Measurements from ENCODE around the gene SRPK1.
"Not testable (repeated sequence)": the region's sequence is repeated elsewhere in the genome, so short reads cannot be mapped to it uniquely, and the experiment has no call there.

SRPK1 gene

DNA sequence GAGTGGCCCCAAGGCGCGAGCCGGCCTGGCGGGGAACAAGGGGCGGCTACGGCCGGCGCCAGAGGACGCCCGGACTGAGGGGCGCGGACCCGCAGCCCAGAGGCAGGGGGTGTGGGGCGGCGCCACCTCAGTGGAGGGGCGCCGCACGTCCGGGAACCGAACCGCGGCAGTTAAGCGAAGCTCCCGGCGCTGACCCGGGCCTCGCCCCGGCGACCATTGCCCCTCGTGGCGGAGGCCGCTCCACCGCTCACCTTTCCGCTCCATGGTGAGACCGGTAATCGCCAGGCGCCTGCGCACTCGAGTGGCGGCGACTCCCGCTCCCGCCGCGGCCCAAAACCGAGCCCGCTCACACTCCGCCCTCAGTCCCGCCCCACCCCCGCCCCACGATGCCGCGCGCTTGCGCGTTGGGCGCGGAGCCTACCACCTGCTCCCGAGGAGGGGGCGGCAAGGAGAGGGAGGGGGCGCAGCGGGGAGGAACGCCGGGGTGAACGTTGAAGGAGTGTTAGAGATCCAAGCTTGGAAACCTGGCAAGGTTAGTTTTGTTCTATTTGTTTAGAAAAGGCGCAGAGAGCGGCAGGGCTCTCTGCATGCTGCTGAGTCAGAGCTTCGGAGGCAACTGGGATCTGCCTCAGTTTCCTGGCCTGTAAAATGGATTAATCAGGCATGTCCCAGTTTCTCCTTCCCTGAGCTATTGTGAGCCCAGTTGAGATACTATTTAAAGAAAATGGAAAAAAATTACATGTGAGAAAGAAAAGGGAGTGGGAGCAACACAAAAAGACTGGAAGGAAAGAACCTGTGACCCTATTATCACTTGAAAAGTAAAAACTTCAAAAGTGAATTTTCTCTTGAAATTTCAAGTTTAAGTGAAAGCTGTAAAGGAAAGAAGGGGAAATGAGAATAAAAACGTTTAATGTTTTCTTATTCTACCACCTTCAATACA is at the start of gene SRPK1:
Gene SRPK1 (minus strand): TSS at position 306 of the 940 bp plus-strand sequence. CDS start 42 bp downstream, at position 264.
- no peak for FAIRE-seq

DNA sequence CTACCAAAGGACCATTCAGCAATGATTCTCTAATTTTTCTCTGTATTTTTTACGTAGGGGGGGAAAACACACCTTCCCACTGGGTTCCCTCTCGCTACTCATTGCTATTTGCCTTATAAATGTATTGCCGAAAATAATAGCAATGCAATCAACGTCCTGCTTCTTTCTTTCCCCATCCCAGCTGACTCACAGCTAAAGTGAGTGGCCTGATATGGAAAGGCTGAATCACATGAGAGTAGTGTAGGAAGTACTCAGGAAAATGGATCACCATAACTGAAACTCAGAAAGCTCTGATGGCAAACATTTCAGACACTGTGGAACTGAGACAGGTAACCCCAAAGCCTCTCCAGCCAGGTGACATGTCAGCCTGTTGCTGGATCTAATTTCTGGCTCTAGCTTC is 49.3 kb upstream of the SRPK1 start:
- FAIRE-seq, result no peak

DNA sequence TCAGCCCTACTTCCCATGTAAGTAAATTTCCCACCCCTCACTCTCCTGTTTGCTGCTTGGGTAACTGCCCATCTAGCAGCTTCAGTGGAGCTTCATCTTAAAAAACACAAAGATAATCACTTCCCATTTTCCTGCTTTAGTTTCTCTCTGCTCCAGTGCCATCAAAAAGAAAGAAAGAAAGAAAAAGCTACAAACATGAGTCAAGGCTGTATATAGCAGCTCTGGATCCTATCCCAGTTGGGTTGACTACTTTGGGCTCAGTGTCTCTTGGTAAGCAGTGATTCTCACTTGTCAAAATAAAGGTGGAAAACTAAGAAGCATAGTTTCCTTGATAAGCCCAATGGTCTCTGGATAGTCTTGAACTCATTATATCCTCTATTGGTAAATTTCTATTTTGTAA is 48.7 kb upstream of the SRPK1 start:
- FAIRE-seq, result no peak

DNA sequence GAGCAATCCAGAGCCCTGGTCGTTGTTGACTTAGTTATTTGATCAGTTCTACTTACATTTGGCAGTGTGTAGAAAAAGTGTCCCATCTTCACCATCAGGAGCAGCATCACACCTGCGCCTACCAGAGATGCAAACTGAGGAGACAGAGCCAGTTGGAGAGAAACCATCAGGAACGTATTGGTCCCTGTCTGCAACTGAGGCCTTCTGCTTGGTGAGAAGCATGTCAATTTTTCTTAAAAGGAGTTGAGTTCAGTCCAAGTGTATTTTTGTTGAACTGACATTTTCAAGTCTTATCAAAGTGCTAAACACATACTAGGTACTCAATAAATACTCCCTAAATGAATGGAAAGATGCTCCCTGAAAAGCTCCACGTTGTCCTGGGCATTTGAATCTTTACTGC is 47.9 kb upstream of the SRPK1 start:
- FAIRE-seq, result no peak

DNA sequence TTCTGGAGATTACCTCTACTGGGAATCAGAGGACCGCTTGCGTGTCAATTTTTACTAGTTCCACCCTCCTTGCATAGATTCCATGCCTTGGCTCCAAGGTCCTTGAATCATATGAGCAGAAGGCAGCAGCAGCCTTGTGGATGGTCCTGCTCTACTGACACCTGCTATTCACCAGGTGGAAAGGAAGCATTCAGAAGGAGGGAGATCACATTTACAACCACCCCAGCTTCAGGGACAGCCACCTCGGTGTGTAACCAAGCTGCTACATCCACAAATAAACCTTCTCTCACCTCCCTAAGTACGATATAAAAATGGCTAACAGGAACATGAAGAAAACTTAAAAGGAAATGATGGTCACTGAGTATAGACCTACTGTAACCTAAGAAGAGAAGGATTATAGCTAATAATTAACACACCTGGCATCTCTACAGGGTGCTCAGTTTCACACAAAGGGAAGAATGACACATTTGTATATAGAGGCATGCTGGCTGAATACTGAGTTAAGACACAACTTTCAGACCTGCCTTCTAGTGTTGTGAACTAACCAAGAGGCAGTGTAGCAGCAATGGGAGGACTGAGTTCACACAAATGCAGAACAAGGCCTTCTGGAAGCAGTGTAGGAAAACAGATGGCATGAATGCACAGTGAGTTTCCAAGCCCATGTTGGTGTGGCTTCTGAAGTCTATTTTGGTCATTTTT is 46.3 kb upstream of the SRPK1 start:
- FAIRE-seq, result no peak

DNA sequence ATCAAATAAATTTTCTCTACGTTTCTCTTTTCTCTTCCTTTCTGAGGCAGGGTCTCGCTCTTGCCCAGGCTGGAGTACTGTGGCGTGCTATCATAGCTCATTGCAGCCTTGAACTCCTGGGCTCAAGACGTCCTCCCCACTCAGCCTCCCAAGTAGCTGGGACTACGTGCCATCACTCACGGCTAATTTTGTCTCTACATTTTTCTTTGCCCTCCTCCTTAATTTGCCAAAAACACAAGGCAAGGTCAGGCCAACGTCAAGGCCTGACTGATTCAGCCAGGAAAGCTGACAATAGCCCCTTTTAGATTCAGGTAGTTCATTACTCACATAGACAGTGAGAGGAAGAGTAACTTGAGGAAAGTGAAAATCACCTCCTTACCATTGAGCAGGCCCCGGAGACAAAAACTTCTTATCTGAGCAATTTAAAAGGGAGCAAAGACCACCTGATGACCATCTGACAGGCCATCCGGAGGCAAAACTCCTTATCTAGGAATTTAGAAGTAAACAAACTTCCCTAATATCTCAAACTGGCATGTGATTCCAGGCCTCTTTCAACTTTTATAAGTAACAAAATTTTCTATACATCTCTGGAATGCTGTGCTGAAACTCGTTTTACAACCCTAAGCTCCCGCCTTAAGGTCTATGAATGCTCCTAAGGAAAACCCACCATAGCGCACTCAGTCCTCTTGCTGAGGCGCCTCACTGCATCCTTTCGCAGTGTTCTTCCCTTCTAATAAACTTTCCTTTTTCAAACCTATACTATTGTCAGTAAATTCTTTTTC is 42.1 kb upstream of the SRPK1 start:
- FAIRE-seq, result no peak

- FAIRE-seq, result no peak
Observed at GRCh38 chr6:35960187-35960586, 39.3 kb upstream of the SRPK1 start.

DNA sequence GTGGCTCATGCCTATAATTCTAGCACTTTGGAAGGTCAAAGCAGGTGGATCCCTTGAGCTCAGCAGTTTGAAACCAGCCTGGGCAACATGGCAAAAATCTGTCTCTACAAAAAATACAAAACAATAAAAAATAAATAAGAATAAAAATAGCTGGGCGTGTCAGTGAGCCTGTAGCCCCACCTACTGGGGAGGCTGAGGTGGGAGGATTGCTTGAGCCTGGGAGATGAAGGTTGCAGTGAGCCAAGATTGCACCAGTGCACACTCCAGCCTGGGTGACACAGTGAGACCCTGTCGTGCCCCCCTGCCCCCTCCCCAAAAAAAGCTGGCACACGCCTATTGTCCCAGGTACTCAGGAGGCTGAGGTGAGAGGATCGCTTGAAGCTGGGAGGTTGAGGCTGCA is 35.1 kb upstream of the SRPK1 start:
- no peak for FAIRE-seq

DNA sequence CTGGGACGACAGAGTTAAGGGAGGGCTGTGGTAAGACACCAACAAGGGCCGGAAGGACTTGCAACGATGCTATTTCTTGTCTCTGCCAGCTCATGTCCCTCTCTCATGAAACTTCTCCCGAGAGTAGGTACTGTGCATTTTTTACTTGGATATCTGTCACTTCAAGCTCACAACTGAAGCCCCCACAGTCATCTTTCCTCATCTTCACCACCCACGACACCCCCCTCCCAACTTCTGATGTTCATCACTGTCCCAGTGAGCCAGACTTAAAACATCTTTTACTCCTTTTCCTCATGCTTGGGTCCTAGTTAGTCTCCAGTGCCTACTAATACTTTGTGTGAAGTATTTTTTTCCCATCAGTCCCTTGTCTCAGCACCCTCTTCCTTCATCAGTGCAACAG is 34.6 kb upstream of the SRPK1 start:
- FAIRE-seq, result no peak

DNA sequence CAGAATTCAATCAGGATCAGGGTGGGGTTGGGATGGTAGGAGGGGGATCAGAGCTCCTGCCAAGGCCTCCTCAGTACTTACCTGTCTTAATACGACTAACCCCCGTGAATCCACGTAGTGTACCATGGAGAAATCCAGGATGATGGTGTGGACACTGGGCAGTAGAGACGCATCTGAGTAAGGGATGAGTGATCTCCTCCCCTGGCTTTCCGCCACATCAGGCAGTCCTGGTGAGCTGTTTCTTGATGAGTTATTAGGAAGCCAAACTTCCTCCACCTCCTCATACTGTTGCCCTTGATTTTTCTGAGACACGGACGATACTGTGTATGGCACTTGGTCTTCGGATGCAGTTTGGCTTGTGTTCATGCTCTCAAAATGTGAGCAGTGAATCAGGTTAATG is 34.2 kb upstream of the SRPK1 start:
- no peak for FAIRE-seq

DNA sequence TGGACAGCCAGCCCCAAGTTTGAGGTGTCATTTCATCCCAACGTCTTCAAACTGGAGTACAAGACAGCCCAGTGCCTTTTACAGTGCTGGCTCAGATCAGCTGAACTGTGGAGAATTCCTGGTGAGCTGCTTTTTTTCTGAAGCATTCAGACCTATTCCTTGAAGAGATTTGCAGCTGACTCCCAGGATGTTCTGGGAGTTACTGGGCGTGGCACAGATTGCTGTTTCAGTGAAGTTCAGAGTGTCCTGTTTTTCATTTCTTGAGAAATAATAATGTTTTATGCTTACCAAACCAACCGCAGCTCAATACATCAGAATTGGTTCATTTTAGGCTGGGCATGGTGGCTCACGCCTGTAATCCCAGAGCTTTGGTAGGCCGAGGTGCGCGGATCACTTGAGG is 33.4 kb upstream of the SRPK1 start:
- FAIRE-seq, result no peak

GRCh38 chr6:35948725-35949124 is 27.8 kb upstream of the SRPK1 start:
- FAIRE-seq, result no peak

DNA sequence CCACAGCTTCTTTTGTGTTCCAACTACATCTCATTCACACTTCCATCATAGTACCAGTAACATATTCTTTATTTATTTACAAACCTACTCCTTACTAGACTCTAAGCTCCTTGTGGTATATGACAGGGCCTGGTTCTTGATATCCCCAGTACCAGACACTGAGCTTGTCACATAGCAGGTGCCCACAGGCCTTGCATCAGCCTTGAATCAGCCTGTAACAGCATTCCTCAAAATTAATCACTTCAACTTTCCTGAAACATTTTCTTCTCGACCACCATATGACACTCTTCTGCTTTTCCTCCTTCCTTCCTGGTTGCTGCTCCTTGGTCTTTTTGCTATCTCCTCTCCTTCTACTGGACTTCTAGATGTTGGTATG is 24.7 kb upstream of the SRPK1 start:
- FAIRE-seq, result no peak

- no peak for FAIRE-seq
Observed at GRCh38 chr6:35943390-35943789, 22.5 kb upstream of the SRPK1 start.

DNA sequence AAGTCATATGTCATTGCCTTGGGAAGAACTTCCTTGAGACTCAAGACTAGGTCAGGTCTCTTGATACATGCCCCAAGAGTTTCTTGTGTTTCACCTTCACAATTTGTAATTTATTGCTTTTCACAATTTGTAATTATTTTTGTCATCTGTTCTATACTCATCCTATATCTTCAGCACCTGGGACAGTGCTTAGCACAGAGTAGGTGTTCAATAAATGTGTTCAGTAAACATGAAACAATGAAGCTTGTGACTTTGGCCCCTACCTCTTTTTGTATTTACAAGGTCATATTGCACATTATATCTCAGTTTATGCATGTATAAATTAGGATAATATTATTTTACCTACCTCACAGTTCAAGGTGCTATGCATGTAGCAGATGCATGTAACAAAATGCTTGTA is 21.5 kb upstream of the SRPK1 start:
- no peak for FAIRE-seq

DNA sequence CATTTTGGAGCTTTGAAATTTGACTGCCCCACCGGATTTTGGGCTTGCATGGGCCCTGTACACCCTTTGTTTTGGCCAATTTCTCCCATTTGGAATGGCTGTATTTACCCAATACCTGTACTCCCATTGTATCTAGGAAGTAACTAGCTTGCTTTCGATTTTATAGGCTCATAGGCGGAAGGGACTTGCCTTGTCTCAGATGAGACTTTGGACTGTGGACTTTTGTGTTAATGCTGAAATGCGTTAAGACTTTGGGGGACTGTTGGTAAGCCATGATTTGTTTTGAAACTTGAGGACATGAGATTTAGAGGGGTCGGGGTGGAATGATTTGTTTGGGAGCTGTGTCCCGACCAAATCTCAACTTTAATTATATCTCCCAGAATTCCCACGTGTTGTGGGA is 20.3 kb upstream of the SRPK1 start:
- FAIRE-seq, result not testable (repeated sequence)

GRCh38 chr6:35940014-35940413 is 19.1 kb upstream of the SRPK1 start:
- not testable (repeated sequence) for FAIRE-seq

DNA sequence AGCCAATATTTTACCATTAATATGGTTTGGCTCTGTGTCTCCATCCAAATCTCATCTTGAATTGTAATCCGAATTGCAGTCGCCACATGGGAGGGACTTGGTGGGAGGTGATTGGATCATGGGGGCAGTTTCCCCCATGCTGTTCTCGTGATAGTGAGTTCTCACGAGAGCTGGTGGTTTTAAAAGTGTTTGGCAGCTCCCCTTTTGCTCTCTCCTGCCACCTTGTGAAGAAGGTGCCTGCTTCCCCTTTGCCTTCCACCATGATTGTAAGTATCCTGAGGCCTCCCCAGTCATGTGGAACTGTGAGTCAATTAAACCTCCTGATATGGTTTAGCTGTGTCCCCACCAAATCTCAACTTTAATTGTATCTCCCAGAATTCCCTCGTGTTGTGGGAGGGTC is 18.4 kb upstream of the SRPK1 start:
- FAIRE-seq, result not testable (repeated sequence)

DNA sequence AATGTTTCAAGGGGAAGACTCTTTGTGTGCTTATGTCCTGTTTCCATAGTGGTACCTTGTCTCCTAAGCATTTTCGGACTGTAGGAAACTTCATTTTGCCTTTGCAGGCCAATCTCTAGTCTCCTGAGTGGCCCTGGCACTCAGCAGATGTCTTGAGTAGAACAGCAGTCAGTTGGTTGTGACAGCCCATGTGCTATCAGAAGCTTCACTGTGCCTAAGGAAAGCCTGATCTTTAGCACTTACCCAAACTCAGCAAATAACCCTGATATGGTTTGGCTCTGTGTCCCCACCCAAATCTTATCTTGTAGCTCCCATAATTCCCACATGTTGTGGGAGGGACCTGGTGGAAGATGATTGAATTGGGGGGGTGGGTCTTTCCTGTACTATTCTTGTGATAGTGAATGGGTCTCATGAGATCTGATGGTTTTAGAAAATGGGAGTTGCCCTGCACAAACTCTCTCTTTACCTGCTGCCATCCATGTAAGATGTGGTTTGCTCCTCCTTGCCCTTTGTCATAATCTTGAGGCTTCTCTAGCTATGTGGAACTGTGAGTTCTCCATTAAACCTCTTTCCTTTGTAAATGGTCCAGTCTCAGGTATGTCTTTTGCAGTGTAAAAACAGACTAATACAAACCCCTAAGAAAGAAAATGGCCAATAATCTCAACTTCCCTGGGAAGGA is 15.9 kb upstream of the SRPK1 start:
- no peak for FAIRE-seq

- FAIRE-seq, result no peak
Observed at GRCh38 chr6:35935469-35935868, 14.6 kb upstream of the SRPK1 start.

DNA sequence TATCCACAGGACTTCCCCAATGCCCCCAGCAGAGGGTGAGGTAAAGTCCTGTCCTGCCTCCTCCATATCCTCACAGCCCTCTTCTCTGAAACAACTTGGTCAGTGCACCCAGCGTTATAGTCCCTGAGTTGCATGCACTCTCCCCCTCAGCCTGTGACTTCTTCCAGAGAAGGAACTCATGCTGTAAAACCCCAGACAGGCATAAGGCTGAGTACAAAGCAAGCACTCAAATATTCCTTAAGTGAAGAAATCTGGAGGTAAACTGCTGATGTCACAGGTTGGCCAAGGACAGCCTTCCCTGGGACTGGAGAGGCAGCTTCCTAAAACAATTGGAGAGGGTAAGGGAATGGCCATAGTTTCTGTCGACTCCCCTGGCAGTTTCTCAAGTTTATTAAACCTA is 12.9 kb upstream of the SRPK1 start:
- FAIRE-seq, result no peak

DNA sequence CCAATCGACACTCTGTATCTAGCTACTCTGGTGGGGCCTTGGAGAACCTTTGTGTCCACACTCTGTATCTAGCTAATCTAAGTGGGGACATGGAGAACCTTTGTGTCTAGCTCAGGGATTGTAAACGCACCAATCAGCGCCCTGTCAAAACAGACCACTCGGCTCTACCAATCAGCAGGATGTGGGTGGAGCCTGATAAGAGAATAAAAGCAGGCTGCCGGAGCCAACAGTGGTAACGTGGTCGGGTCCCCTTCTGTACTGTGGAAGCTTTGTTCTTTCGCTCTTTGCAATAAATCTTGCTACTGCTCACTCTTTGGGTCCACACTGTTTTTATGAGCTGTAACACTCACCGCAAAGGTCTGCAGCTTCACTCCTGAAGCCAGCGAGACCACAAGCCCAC is 11.0 kb upstream of the SRPK1 start:
- FAIRE-seq, result not testable (repeated sequence)

DNA sequence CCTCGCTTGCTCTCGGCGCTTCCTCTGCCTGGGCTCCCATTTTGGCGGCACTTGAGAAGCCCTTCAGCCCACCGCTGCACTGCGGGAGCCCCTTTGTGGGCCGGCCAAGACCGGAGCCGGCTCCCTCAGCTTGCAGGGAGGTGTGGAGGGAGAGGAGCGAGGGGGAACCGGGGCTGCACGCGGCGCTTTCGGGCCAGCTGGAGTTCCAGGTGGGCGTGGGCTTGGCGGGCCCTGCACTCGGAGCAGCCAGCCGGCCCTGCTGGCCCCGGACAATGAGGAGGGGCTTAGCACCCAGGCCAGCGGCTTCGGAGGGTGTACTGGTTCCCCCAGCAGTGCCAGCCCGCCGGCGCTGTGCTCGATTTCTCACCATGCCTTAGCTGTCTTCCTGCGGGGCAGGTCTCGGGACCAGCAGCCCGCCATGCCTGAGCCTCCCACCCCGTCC is 10.2 kb upstream of the SRPK1 start:
- no peak for FAIRE-seq

All from A204.1 (cell line).